Right cardiac atrium (tissue), 5 donors: ENCODE measurements around the gene ZNF670. TPM values are rescaled to one million over a fixed set of nuclear protein-coding genes. Genes with fewer than 3 reads are reported as not detected.

Source experiments
- ATAC-seq, 2 donors: fragments of 200-7000 bp; cut with Tn5 transposase; one replicate each; pipeline versions ENCODE4 v1.8.0 to v1.9.1; 2020; ENCODE audit warnings: moderate library complexity in 2 of 2, mild to moderate bottlenecking in 1 of 2
- DNase-seq, 3 donors: peaks; one replicate each; pipeline ENCODE4 v3.0.0-alpha.2; 2020
- H3K27ac ChIP-seq: one replicate; pipeline ENCODE4 v1.5.1; 2013; ENCODE audit warnings: mild to moderate bottlenecking, low read length, control low read depth, moderate library complexity
- H3K27me3 ChIP-seq: one replicate; pipeline ENCODE4 v1.6.1; 2013; ENCODE audit not compliant: control insufficient read depth, insufficient read depth
- H3K4me1 ChIP-seq: one replicate; pipeline ENCODE4 v1.6.1; 2013; ENCODE audit warnings: low read length; ENCODE audit not compliant: control insufficient read depth, insufficient read depth
- H3K4me3 ChIP-seq: one replicate; pipeline ENCODE4 v1.5.1; 2013; ENCODE audit warnings: low read length, control low read depth
- H3K9me3 ChIP-seq: one replicate; pipeline ENCODE4 v1.6.1; 2013; ENCODE audit warnings: low read length; ENCODE audit not compliant: control insufficient read depth
- WGBS: extraction: QIAGEN DNeasy Blood & Tissue Kit; methylation state at CpG from one replicate; pipeline ENCODE4 v1.1.7; 2013; 5-methylcytosine and 5-hydroxymethylcytosine counted together
- intact Hi-C, 4 donors: fragments of 100-400 bp; cut with DNase I; formaldehyde crosslinking; loops; one replicate each; pipeline versions ENCODE4 v1.11.0 to v1.14.0; 2022 to 2023
- polyA plus RNA-seq: library from polyadenylated mRNA; stranded (reverse); fragments of 200-250 nt; gene quantifications from one replicate; pipeline ENCODE4 v1.2.3, GENCODE V29; 2013
- total RNA-seq, 4 donors: library from RNA; stranded (reverse); fragmentation: NEBNext Ultra II Directional; extraction: Animal tissue kit (Norgen Biotek cat#: 25700); gene quantifications; one replicate each; pipeline ENCODE4 v1.2.1, GENCODE V29; 2021
- donor health status: healthy with polysubstance abuse.
- donor health status: DM: no; HTN: yes; CAD: no.
- donor health status: DM: no; HTN: no; CAD: no.
- donor health status: DM: no; HTN: yes; CAD: no; lungs with severe emphysema.
- donor health status: DM: yes; HTN: yes; CAD: no.

The ZNF670 gene
- total and polyA plus RNA-seq, 5 donors: 1.3 to 2.1 (median 1.7) TPM

DNA sequence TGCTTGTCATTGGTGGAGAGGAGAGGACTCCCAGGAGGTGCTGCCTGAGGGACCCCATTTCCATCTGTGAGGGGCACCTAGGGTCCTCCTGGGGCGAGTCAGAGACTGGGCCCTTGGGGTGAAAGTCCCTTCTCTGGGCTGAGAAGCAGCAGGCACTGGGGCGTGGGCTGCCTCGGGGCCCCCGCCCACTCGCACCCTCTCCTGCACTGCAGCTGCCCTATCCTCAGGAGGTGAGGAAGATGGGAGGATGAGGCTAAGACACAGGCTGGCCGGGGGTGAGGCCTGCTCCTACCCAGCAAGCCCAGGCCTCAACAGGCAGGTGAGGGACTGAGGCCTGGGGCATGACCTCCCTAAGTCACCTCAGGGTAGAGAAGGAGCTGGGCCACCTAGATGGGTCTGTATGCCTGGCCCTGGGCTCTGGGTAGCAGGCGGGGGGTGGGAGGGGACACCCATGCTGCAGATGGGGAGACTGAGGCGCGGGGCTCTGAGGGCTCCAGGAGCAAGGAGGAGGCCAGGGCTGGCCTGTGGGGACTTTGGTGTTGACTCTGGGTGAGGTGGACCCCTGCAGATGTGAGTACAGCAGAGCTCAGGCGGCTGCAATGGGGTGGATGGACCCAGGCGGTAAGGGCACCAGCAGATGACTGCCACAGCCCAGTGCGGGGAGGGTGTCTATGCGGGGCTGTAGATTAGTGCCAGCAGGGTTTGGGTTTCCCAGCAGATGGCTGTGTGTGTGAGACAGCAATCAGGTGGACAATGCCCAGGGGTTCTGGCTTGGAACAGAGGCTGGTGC is 35.9 kb upstream of the ZNF670 start:
- intact Hi-C loops: no loop called here
- DNase-seq: no peak
- ATAC-seq: no peak
- WGBS: 92% methylated on average over 13 of the region's 13 CpGs
- Histone ChIP-seq H3K9me3 (no peaks in the 10 kb centered on the region), H3K4me1 (peaks cover 2% of the 10 kb centered on the region), H3K27me3 (no peaks in the 10 kb centered on the region), H3K4me3 (no peak overlapping the region), H3K27ac (no peak overlapping the region)

GRCh38 chr1:247113733-247114271 is 35.2 kb upstream of the ZNF670 start:
- WGBS: 95% methylated on average over 5 of the region's 5 CpGs
- H3K9me3 ChIP-seq: no peaks in the 10 kb centered on the region
- ATAC-seq: no peak
- H3K4me3 ChIP-seq: no peak overlapping the region
- no peak overlapping the region for H3K27ac ChIP-seq
- intact Hi-C loops: no loop called here
- peak in 1 of 3 donors; percentile 36 for DNase-seq
- H3K27me3 ChIP-seq: no peaks in the 10 kb centered on the region
- peaks cover 2% of the 10 kb centered on the region for H3K4me1 ChIP-seq

- Histone ChIP-seq H3K27me3 (no peaks in the 10 kb centered on the region), H3K9me3 (no peaks in the 10 kb centered on the region), H3K4me1 (peaks cover 2% of the 10 kb centered on the region), H3K27ac (no peak overlapping the region), H3K4me3 (no peak overlapping the region)
- 78% methylated on average over 5 of the region's 5 CpGs for WGBS
- DNase-seq (no peak), ATAC-seq (no peak)
- intact Hi-C loops: no loop called here
Measured at GRCh38 chr1:247113094-247113497, 34.5 kb upstream of the ZNF670 start.

- 58% methylated on average over 9 of the region's 9 CpGs for WGBS
- H3K27ac ChIP-seq: no peak overlapping the region
- no peaks in the 10 kb centered on the region for H3K27me3 ChIP-seq
- H3K4me3 ChIP-seq: peak overlapping the region; percentile 75
- H3K9me3 ChIP-seq: no peaks in the 10 kb centered on the region
- no peak for ATAC-seq
- DNase-seq: peak in 2 of 3 donors; percentile 31 to 67
- peaks cover 2% of the 10 kb centered on the region for H3K4me1 ChIP-seq
- intact Hi-C loops: no loop called here
Measured at GRCh38 chr1:247112479-247112781, 33.8 kb upstream of the ZNF670 start.

DNA sequence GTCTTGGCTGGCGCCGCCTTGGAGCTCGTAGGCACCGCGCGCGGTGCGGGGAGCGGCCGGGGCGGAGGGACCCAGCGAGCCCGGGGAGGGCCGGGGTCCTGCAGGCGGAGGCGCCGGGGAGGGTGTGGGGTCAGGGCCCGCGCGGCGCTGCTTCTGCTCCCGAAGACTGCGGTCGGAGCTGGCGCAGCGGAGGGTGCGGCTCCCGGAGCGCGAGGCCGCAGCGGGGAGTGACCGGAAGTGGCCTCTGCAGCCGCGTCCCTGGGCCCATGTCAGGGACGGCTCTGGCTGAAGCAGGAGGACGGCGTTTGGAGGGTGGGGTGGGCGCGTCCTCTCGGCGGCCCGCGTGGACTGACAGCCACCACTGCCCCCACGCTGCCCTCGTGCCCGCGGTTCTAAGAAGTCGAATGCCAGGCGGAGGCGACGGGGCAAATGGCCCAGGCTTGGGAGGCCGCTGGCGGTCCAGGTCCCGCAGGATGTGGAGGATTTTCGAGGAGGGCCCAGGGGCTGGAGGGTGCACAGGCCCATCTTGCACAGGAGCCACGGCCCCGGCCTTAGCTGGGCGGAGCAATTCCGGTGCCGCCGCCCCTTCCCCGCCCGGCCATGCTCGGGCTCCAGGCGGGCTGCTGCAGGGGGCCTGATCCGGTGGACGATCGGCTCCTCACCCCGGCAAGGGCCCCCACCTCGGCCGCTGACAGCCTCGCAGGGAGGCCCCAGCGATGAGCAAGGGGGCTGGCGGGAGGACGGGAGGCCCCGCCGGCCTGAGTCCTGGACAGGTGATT is 33.3 kb upstream of the ZNF670 start:
- Histone ChIP-seq H3K9me3 (no peaks in the 10 kb centered on the region), H3K27me3 (no peaks in the 10 kb centered on the region), H3K27ac (peak overlapping the region; percentile 27), H3K4me1 (peaks cover 2% of the 10 kb centered on the region), H3K4me3 (peak overlapping the region; percentile 75)
- ATAC-seq (peak; percentile 96 to 97), DNase-seq (peak; percentile 81 to 93 (median 92))
- intact Hi-C loops: no loop called here
- 3% methylated on average over 78 of the region's 78 CpGs for WGBS

- H3K4me3 ChIP-seq: peak overlapping the region; percentile 75
- H3K9me3 ChIP-seq: no peaks in the 10 kb centered on the region
- intact Hi-C loops: no loop called here
- H3K27ac ChIP-seq: peak overlapping the region; percentile 27
- WGBS: under 1% methylated on average over 62 of the region's 62 CpGs
- DNase-seq (peak in 2 of 3 donors; percentile 55 to 70), ATAC-seq (peak; percentile 37 to 43)
- peaks cover 2% of the 10 kb centered on the region for H3K4me1 ChIP-seq
- no peaks in the 10 kb centered on the region for H3K27me3 ChIP-seq
Measured at GRCh38 chr1:247111259-247111699, 32.7 kb upstream of the ZNF670 start.

GRCh38 chr1:247110627-247111258 is 32.1 kb upstream of the ZNF670 start:
- intact Hi-C loops: no loop called here
- H3K4me3 ChIP-seq: peak overlapping the region; percentile 75
- peak overlapping the region; percentile 27 for H3K27ac ChIP-seq
- DNase-seq (peak in 2 of 3 donors; percentile 20 to 21), ATAC-seq (no peak)
- no peaks in the 10 kb centered on the region for H3K27me3 ChIP-seq
- H3K4me1 ChIP-seq: peaks cover 2% of the 10 kb centered on the region
- no peaks in the 10 kb centered on the region for H3K9me3 ChIP-seq
- WGBS: 16% methylated on average over 30 of the region's 30 CpGs

DNA sequence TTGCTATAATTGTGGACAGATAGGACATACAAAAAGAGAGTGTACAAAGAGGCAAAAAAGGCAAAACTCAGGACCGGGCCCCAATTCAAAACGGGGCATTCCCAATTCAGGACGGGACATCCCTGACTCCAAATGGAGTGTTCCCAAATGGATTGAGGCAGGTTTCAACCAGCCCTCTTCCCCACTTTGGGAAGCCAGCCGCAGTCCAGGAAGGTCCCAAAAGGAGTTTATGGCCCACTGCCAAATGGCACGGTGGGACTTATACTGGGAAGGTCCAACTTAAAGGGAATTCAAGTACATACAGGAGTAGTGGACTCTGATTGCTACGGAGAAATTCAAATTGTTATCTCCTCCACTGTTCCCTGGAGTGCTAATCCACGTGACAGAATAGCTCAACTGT is 29.1 kb upstream of the ZNF670 start:
- H3K27me3 ChIP-seq: no peaks in the 10 kb centered on the region
- no peak overlapping the region for H3K4me3 ChIP-seq
- WGBS: 88% methylated on average over 7 of the region's 7 CpGs
- intact Hi-C loops: no loop called here
- ATAC-seq (no peak), DNase-seq (peak in 1 of 3 donors; percentile 26)
- H3K27ac ChIP-seq: no peak overlapping the region
- H3K4me1 ChIP-seq: peaks cover 2% of the 10 kb centered on the region
- H3K9me3 ChIP-seq: no peaks in the 10 kb centered on the region

GRCh38 chr1:247105966-247106365 is 27.4 kb upstream of the ZNF670 start:
- no peaks in the 10 kb centered on the region for H3K9me3 ChIP-seq
- no peak for DNase-seq
- no peak overlapping the region for H3K4me3 ChIP-seq
- ATAC-seq: no peak
- H3K27me3 ChIP-seq: no peaks in the 10 kb centered on the region
- intact Hi-C loops: no loop called here
- peaks cover 2% of the 10 kb centered on the region for H3K4me1 ChIP-seq
- WGBS: 90% methylated on average over 15 of the region's 15 CpGs
- H3K27ac ChIP-seq: no peak overlapping the region

GRCh38 chr1:247104965-247105364 is 26.4 kb upstream of the ZNF670 start:
- Histone ChIP-seq H3K9me3 (no peaks in the 10 kb centered on the region), H3K4me1 (no peaks in the 10 kb centered on the region), H3K27ac (no peak overlapping the region), H3K4me3 (peak overlapping the region; percentile 95), H3K27me3 (no peaks in the 10 kb centered on the region)
- 80% methylated on average over 13 of the region's 13 CpGs for WGBS
- intact Hi-C loops: no loop called here
- DNase-seq: no peak
- ATAC-seq: no peak
